Endothelial cell of umbilical vein (primary cell): ENCODE data around the gene MCC. TPM values are rescaled to one million over a fixed set of nuclear protein-coding genes. Genes with fewer than 3 reads are reported as not detected.

Experiments
- BruUV-seq: library from RNA; stranded (reverse); fragments of 400-500 nt; replicated peaks from 2 replicates; lab custom pipeline; 2021; lab: Mats Ljungman, UMichigan
- CTCF ChIA-PET: fragments of 300-600, 350-600 bp; sonication (Branson Sonifier 250); formaldehyde crosslinking; loops from one replicate; lab custom pipeline; 2021; ENCODE audit warnings: antibody characterized with exemption, inconsistent platforms; lab: Charles Lee
- POLR2A ChIA-PET: fragments of 300-600, 350-600 bp; sonication (Branson Sonifier 250); formaldehyde crosslinking; loops from one replicate; lab custom pipeline; 2021; ENCODE audit warnings: antibody characterized with exemption, inconsistent platforms; lab: Charles Lee
- DNase-seq: peaks from one replicate; pipeline ENCODE4 v3.0.0-alpha.2; 2011; ENCODE audit warnings: low read depth, low spot score
- FAIRE-seq: peaks from 2 replicates; lab custom pipeline; 2011; peaks lifted over from hg19 to GRCh38; lab: Jason Lieb, UNC
- H2AFZ ChIP-seq: 2 replicates; pipeline ENCODE4 v1.6.0; 2012; ENCODE audit warnings: low read depth, low read length, control low read depth, inconsistent platforms
- H3K27ac ChIP-seq: 2 replicates; pipeline ENCODE4 v1.5.1; 2011; ENCODE audit warnings: low read depth, mild to moderate bottlenecking, control low read depth, low read length, moderate library complexity; ENCODE audit not compliant: insufficient read depth
- H3K27me3 ChIP-seq, 2 experiments: 2 replicates each; pipeline versions ENCODE4 v1.6.0 to v1.6.1; 2011; ENCODE audit warnings: low read length in 2 of 2, mixed read lengths in 1 of 2; ENCODE audit not compliant: control insufficient read depth in 2 of 2, insufficient read depth in 2 of 2
- H3K36me3 ChIP-seq, 2 experiments: 2 replicates in 1 of 2; 3 replicates in 1 of 2; pipeline ENCODE4 v1.5.1; 2011; ENCODE audit warnings: low read length in 2 of 2, mild to moderate bottlenecking in 1 of 2, moderate library complexity in 1 of 2; ENCODE audit not compliant: control insufficient read depth in 2 of 2, insufficient read depth in 2 of 2; ENCODE audit errors: extremely low read depth in 1 of 2
- H3K4me1 ChIP-seq: 3 replicates; pipeline ENCODE4 v1.5.1; 2011; ENCODE audit warnings: mild to moderate bottlenecking, low read length; ENCODE audit not compliant: control insufficient read depth, insufficient read depth; ENCODE audit errors: extremely low read depth
- H3K4me2 ChIP-seq: 2 replicates; pipeline ENCODE4 v1.6.1; 2011; ENCODE audit warnings: low read length, control low read depth, mixed read lengths; ENCODE audit not compliant: insufficient read depth
- H3K4me3 ChIP-seq, 3 experiments: fragments of 200-600 bp in 1 of 3; sonication (generic), shearing (Covaris generic) in 1 of 3; replicated peaks in 1 of 3; 2 replicates each; pipeline ENCODE4 v1.5.1; 2011 to 2016; ENCODE audit warnings: control low read depth in 3 of 3, low read length in 3 of 3, mild to moderate bottlenecking in 2 of 3, inconsistent platforms in 1 of 3, low read depth in 1 of 3, moderate library complexity in 1 of 3; ENCODE audit not compliant: insufficient read depth in 1 of 3
- H3K79me2 ChIP-seq: 2 replicates; pipeline ENCODE4 v1.6.0; 2012; ENCODE audit warnings: low read length, inconsistent platforms; ENCODE audit not compliant: control insufficient read depth, insufficient read depth
- H3K9ac ChIP-seq: replicated peaks from 2 replicates; pipeline ENCODE3; 2011; ENCODE audit warnings: low read length, control low read depth; ENCODE audit not compliant: insufficient read depth; ENCODE audit errors: extremely low read depth
- H3K9me1 ChIP-seq: replicated peaks from 3 replicates; pipeline ENCODE4 v1.6.0; 2011; ENCODE audit warnings: mild to moderate bottlenecking, low read length; ENCODE audit not compliant: control insufficient read depth, insufficient read depth; ENCODE audit errors: extremely low read depth
- H3K9me3 ChIP-seq: replicated peaks from 2 replicates; pipeline ENCODE4 v1.5.1; 2012; ENCODE audit warnings: low read length, inconsistent platforms; ENCODE audit not compliant: control insufficient read depth, insufficient read depth
- H4K20me1 ChIP-seq: replicated peaks from 2 replicates; pipeline ENCODE3; 2011; ENCODE audit warnings: mild to moderate bottlenecking, low read length; ENCODE audit not compliant: control insufficient read depth, insufficient read depth; ENCODE audit errors: extremely low read depth
- CTCF ChIP-seq, 2 donors: IDR thresholded peaks; 1 replicate in 1 of 2; 2 replicates in 1 of 2; pipeline ENCODE4 v1.5.1; 2011; ENCODE audit warnings: low read length in 2 of 2, mild to moderate bottlenecking in 2 of 2, moderate library complexity in 2 of 2, control low read depth in 1 of 2, inconsistent platforms in 1 of 2, low read depth in 1 of 2; ENCODE audit not compliant: insufficient read depth in 1 of 2; ENCODE audit errors: extremely low read depth in 1 of 2
- EZH2 ChIP-seq: IDR thresholded peaks from 2 replicates; pipeline ENCODE4 v1.6.1; 2012; ENCODE audit warnings: borderline replicate concordance, low read depth, mild to moderate bottlenecking, moderate library complexity, low read length, inconsistent platforms; ENCODE audit not compliant: severe bottlenecking
- FOS ChIP-seq: IDR thresholded peaks from 2 replicates; pipeline ENCODE4 v1.6.1; 2011; ENCODE audit warnings: mild to moderate bottlenecking, low read length, moderate library complexity, borderline replicate concordance; ENCODE audit not compliant: insufficient read depth
- JUN ChIP-seq: IDR thresholded peaks from 2 replicates; pipeline ENCODE4 v1.6.1; 2011; ENCODE audit warnings: borderline replicate concordance, low read depth; ENCODE audit not compliant: insufficient read length, insufficient read depth
- POLR2A ChIP-seq: IDR thresholded peaks from 2 replicates; pipeline ENCODE4 v1.6.1; 2012; ENCODE audit warnings: low read depth, mild to moderate bottlenecking, control low read depth, low read length
- POLR2AphosphoS5 ChIP-seq: IDR thresholded peaks from 2 replicates; pipeline ENCODE4 v1.6.1; 2012; ENCODE audit warnings: low read depth, mild to moderate bottlenecking, control low read depth, low read length, moderate library complexity; ENCODE audit not compliant: insufficient read depth
- dilution Hi-C: fragments of 300-500 bp; cut with MboI; formaldehyde crosslinking; loops from one replicate; pipeline ENCODE4 v1.15.0; 2019; ENCODE audit warnings: low sequenced_read_pairs; ENCODE audit not compliant: extremely low pct_ligation_motif_present
- intact Hi-C: fragments of 100-400 bp; cut with micrococcal nuclease; formaldehyde crosslinking; loops from one replicate; pipeline ENCODE4 v1.10.0; 2022
- polyA plus RNA-seq, 4 experiments: library from polyadenylated mRNA; depleted of rRNA in 3 of 4; stranded (reverse) in 3 of 4; unstranded in 1 of 4; fragments of >200 nt; gene quantifications; 2 replicates each; pipeline versions ENCODE4 v1.2.1 to v1.2.3, GENCODE V29; 2011 to 2012; ENCODE audit warnings: missing spikeins in 1 of 4
- total RNA-seq: library from RNA; stranded (reverse); gene quantifications from 2 replicates; pipeline ENCODE4 v1.2.3, GENCODE V29; 2021

The MCC gene
- total and polyA plus RNA-seq, 2 donors (not counting 3 experiments of a cell fraction or from before 2014, with no cell fraction given), result 6.9 to 27.5 TPM

GRCh38 chr5:113119246-113119924 is 368.9 kb downstream of the MCC start:
- no peak overlapping the region for H2AFZ ChIP-seq
- TF ChIP-seq CTCF (IDR thresholded peaks at IDR 0.05; ENCODE audit: extremely low read depth in 1 of 2, insufficient read depth in 1 of 2, low read depth in 1 of 2, low read length in 2 of 2) (no peak), POLR2AphosphoS5 (no peak), POLR2A (no peak), FOS (no peak)
- FAIRE-seq (no peak), DNase-seq (peak; percentile 16)
- H3K9ac ChIP-seq, result no peak overlapping the region
- no peaks in the 10 kb centered on the region for H3K4me1 ChIP-seq
- dilution Hi-C loops, result no loop called here
- no TSS peak for BruUV-seq
- intact Hi-C loops, result no loop called here
- H3K27me3 ChIP-seq, result no peaks in the 10 kb centered on the region
- no peaks in the 10 kb centered on the region for H3K9me1 ChIP-seq
- no peak overlapping the region for H3K27ac ChIP-seq
- no peak overlapping the region for H3K4me2 ChIP-seq
- CTCF ChIA-PET, result interaction anchor here (0.9 to 1.1 kb wide), 3 partner anchors 12 to 487 kb away, joined by 3 read pairs; no protein-coding TSS in a partner anchor
- H3K4me3 ChIP-seq, result no peak overlapping the region
- no peaks in the 10 kb centered on the region for H3K79me2 ChIP-seq
- no peaks in the 10 kb centered on the region for H4K20me1 ChIP-seq
- no peaks in the 10 kb centered on the region for H3K36me3 ChIP-seq
- POLR2A ChIA-PET, result no interaction called here
- H3K9me3 ChIP-seq, result no peaks in the 10 kb centered on the region

GRCh38 chr5:113118765-113119164 is 369.5 kb downstream of the MCC start:
- no TSS peak for BruUV-seq
- H3K4me1 ChIP-seq, result no peaks in the 10 kb centered on the region

More at GRCh38 chr5:113118765-113119164, 369.5 kb downstream of the MCC start:
- no peak overlapping the region for H3K27ac ChIP-seq
- no peaks in the 10 kb centered on the region for H3K36me3 ChIP-seq
- no peaks in the 10 kb centered on the region for H3K9me3 ChIP-seq
- no peak overlapping the region for H3K9ac ChIP-seq
- H3K9me1 ChIP-seq, result no peaks in the 10 kb centered on the region
- no peak overlapping the region for H3K4me3 ChIP-seq
- no peak overlapping the region for H2AFZ ChIP-seq
- TF ChIP-seq POLR2A (no peak), JUN (no peak), EZH2 (no peak), CTCF (IDR thresholded peaks at IDR 0.05; ENCODE audit: extremely low read depth in 1 of 2, insufficient read depth in 1 of 2, low read depth in 1 of 2, low read length in 2 of 2) (no peak), FOS (no peak)
- H3K4me2 ChIP-seq, result no peak overlapping the region
- dilution Hi-C loops (no loop called here), intact Hi-C loops (no loop called here)
- ChIA-PET POLR2A (no interaction called here), CTCF (interaction anchor here (1.0 to 1.1 kb wide), 2 partner anchors 29 to 487 kb away, joined by 3 read pairs; no protein-coding TSS in a partner anchor)
- FAIRE-seq, result no peak
- DNase-seq, result no peak
- H3K27me3 ChIP-seq, result no peaks in the 10 kb centered on the region
- H3K79me2 ChIP-seq, result no peaks in the 10 kb centered on the region
- no peaks in the 10 kb centered on the region for H4K20me1 ChIP-seq
